Measurements from ENCODE around the gene BEX2.

- TF ChIP-seq CTCF (IDR thresholded peaks at IDR 0.05), result no peak
- no peak for TF ChIP-seq EZH2 (IDR thresholded peaks at IDR 0.05)
Observed at GRCh38 chrX:103275947-103276567, 34.7 kb downstream of the BEX2 start.

All from neural progenitor cell (in vitro differentiated cells).